HepG2 (cell line): Measurements from ENCODE around the gene YEATS4. TPM values are rescaled to one million over a fixed set of nuclear protein-coding genes. Genes with fewer than 3 reads are reported as not detected.

Experiments
- BRD4 ChIP-seq: sonication (generic); formaldehyde crosslinking; IDR thresholded peaks from 2 replicates; pipeline ENCODE4 v1.4.0; 2020; ENCODE audit warnings: missing genetic modification reagents
- CEBPB ChIP-seq: IDR thresholded peaks from 2 replicates; pipeline ENCODE4 v1.6.1; 2011; ENCODE audit warnings: low read depth, low read length, improper control_type of control experiment, borderline replicate concordance
- CHD4 ChIP-seq: fragments of 200-600 bp; sonication (generic); IDR thresholded peaks from 2 replicates; pipeline ENCODE4 v1.7.0; 2017; ENCODE audit warnings: mild to moderate bottlenecking, low read length, borderline replicate concordance
- HIVEP1 ChIP-seq: sonication (generic); formaldehyde crosslinking; IDR thresholded peaks from 2 replicates; pipeline ENCODE4 v1.4.0; 2020; ENCODE audit warnings: mild to moderate bottlenecking, missing genetic modification reagents
- JUND ChIP-seq: sonication (generic); formaldehyde crosslinking; IDR thresholded peaks from 2 replicates; pipeline ENCODE4 v1.8.0; 2022; ENCODE audit warnings: mild to moderate bottlenecking, missing genetic modification reagents
- KDM2A ChIP-seq: sonication (generic); formaldehyde crosslinking; IDR thresholded peaks from 2 replicates; pipeline ENCODE4 v1.4.0; 2020; ENCODE audit warnings: low read depth, missing genetic modification reagents, borderline replicate concordance
- NR3C1 ChIP-seq: sonication (generic); formaldehyde crosslinking; IDR thresholded peaks from 2 replicates; pipeline ENCODE4 v1.4.0; 2020; ENCODE audit warnings: missing genetic modification reagents
- PREB ChIP-seq: sonication (generic); formaldehyde crosslinking; IDR thresholded peaks from 2 replicates; pipeline ENCODE4 v1.4.0; 2020; ENCODE audit warnings: missing genetic modification reagents
- TBX3 ChIP-seq: fragments of 450-650 bp; IDR thresholded peaks from 2 replicates; pipeline ENCODE4 v1.6.1; 2017; ENCODE audit warnings: antibody characterized with exemption, mild to moderate bottlenecking, inconsistent platforms, borderline replicate concordance
- THAP11 ChIP-seq: IDR thresholded peaks from 2 replicates; pipeline ENCODE4 v1.6.1; 2016; ENCODE audit warnings: missing biosample characterization, missing genetic modification reagents
- XRCC5 ChIP-seq: fragments of 200-400 bp; formaldehyde crosslinking; optimal IDR thresholded peaks from 2 replicates; pipeline ENCODE3; 2017; ENCODE audit warnings: mild to moderate bottlenecking, low read length
- ZBTB39 ChIP-seq: sonication (generic); formaldehyde crosslinking; IDR thresholded peaks from 2 replicates; pipeline ENCODE4 v1.5.0; 2020; ENCODE audit warnings: missing genetic modification reagents
- ZMYM2 ChIP-seq: sonication (generic); formaldehyde crosslinking; IDR thresholded peaks from 2 replicates; pipeline ENCODE4 v1.8.0; 2022; ENCODE audit warnings: mild to moderate bottlenecking, missing genetic modification reagents
- ZNF276 ChIP-seq: sonication (generic); formaldehyde crosslinking; IDR thresholded peaks from 2 replicates; pipeline ENCODE4 v1.4.0; 2020; ENCODE audit warnings: mild to moderate bottlenecking, low read depth, missing genetic modification reagents
- ZNF281 ChIP-seq: sonication (generic); formaldehyde crosslinking; IDR thresholded peaks from 2 replicates; pipeline ENCODE4 v1.4.0; 2020; ENCODE audit warnings: missing genetic modification reagents, borderline replicate concordance
- ZNF556 ChIP-seq: sonication (generic); formaldehyde crosslinking; IDR thresholded peaks from 2 replicates; pipeline ENCODE4 v1.4.0; 2020; ENCODE audit warnings: mild to moderate bottlenecking, missing genetic modification reagents, borderline replicate concordance
- ZNF577 ChIP-seq: sonication (generic); formaldehyde crosslinking; IDR thresholded peaks from 2 replicates; pipeline ENCODE4 v1.4.0; 2020; ENCODE audit warnings: mild to moderate bottlenecking, low read depth, missing genetic modification reagents, borderline replicate concordance
- ZNF614 ChIP-seq: IDR thresholded peaks from 2 replicates; pipeline ENCODE4 v1.6.1; 2018; ENCODE audit warnings: missing biosample characterization, missing genetic modification reagents, inconsistent platforms, borderline replicate concordance
- ZNF775 ChIP-seq: sonication (generic); formaldehyde crosslinking; IDR thresholded peaks from 2 replicates; pipeline ENCODE4 v1.4.0; 2020; ENCODE audit warnings: missing genetic modification reagents, mild to moderate bottlenecking, moderate library complexity, borderline replicate concordance
- polyA plus RNA-seq, 8 experiments: library from polyadenylated mRNA; depleted of rRNA in 3 of 8; stranded (reverse) in 7 of 8; unstranded in 1 of 8; fragments of >200 nt; fragmentation: Illumina TruSeq in 4 of 8; extraction: Trizol in 4 of 8; gene quantifications; 2 replicates each; pipeline versions ENCODE4 v1.2.1 to v1.2.3, GENCODE V29; 2011 to 2016; ENCODE audit warnings: low read depth in 4 of 8, missing spikeins in 1 of 8, mixed read lengths in 1 of 8; ENCODE audit not compliant: insufficient read depth in 1 of 8
- total RNA-seq, 5 experiments: library from RNA; depleted of rRNA; stranded (reverse); fragments of >200 nt; fragmentation: Illumina TruSeq; extraction: Trizol; gene quantifications; 2 replicates each; pipeline ENCODE4 v1.2.3, GENCODE V29; 2016; ENCODE audit warnings: low read depth in 1 of 5
- TF ChIP-seq, protein P1 (sequence below): sonication (generic); formaldehyde crosslinking; IDR thresholded peaks from 2 replicates; pipeline ENCODE4 v1.8.1; 2023; ENCODE audit warnings: missing genetic modification reagents, inconsistent platforms, borderline replicate concordance

Gene YEATS4
- total and polyA plus RNA-seq, 2 of the 13 experiments (the other 11 are each of a cell fraction or from before 2014, with no cell fraction given) = 16.8 to 45.0 TPM

DNA sequence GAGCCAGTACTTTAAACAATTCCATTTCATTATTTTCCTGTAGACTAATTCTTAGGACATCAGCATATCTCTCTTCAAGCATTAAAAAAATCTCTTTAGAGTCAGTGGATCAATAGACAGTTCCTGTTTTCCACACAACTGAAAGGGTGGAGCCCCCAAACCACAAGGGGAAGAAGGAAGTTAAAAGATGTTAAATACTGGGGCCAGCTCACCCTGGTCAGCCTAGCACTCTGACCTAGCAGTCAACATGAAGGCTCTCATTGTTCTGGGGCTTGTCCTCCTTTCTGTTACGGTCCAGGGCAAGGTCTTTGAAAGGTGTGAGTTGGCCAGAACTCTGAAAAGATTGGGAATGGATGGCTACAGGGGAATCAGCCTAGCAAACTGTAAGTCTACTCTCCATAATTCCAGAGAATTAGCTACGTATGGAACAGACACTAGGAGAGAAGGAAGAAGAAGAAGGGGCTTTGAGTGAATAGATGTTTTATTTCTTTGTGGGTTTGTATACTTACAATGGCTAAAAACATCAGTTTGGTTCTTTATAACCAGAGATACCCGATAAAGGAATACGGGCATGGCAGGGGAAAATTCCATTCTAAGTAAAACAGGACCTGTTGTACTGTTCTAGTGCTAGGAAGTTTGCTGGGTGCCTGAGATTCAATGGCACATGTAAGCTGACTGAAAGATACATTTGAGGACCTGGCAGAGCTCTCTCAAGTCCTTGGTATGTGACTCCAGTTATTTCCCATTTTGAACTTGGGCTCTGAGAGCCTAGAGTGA is 11.2 kb upstream of the YEATS4 start, which contains the start of gene LYZ (continued):
- no peak for TF ChIP-seq ZNF276 (CRISPR knock-in tag)
- peak; percentile 77; the same call in 1 of the 2 replicates for TF ChIP-seq ZNF775 (CRISPR knock-in tag)
- 0 out of 2 replicates have a peak, but pooled peaks have one; percentile 51 for TF ChIP-seq ZNF556 (CRISPR knock-in tag)
- TF ChIP-seq ZNF614 = no peak; the same call in 1 of the 2 replicates
- no peak for TF ChIP-seq ZNF577 (CRISPR knock-in tag)
- peak; percentile 21; the same call in 1 of the 2 replicates for TF ChIP-seq ZNF281 (CRISPR knock-in tag)
- TF ChIP-seq BRD4 (CRISPR knock-in tag) = peak; percentile 96
- peak; percentile 78 for TF ChIP-seq THAP11 (CRISPR knock-in tag)
- TF ChIP-seq KDM2A (CRISPR knock-in tag) = no peak
- no peak for TF ChIP-seq ZBTB39 (CRISPR knock-in tag)
- 0 out of 2 replicates have a peak, but pooled peaks have one; percentile 22 for TF ChIP-seq TBX3
- TF ChIP-seq XRCC5 = no peak
- TF ChIP-seq, protein P1, sequence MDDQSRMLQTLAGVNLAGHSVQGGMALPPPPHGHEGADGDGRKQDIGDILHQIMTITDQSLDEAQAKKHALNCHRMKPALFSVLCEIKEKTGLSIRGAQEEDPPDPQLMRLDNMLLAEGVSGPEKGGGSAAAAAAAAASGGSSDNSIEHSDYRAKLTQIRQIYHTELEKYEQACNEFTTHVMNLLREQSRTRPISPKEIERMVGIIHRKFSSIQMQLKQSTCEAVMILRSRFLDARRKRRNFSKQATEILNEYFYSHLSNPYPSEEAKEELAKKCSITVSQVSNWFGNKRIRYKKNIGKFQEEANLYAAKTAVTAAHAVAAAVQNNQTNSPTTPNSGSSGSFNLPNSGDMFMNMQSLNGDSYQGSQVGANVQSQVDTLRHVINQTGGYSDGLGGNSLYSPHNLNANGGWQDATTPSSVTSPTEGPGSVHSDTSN (CRISPR knock-in tag) = no peak
- 0 out of 2 replicates have a peak, but pooled peaks have one; percentile 41 for TF ChIP-seq ZMYM2 (CRISPR knock-in tag)
- no peak for TF ChIP-seq CHD4
- TF ChIP-seq HIVEP1 (CRISPR knock-in tag) = no peak
- TF ChIP-seq JUND (CRISPR knock-in tag) = no peak
- no peak for TF ChIP-seq NR3C1 (CRISPR knock-in tag)
- TF ChIP-seq CEBPB = no peak
- TF ChIP-seq PREB = no peak
